B cell (primary cell): ENCODE results near the gene SUGCT. TPM values are rescaled to one million over a fixed set of nuclear protein-coding genes. Genes with fewer than 3 reads are reported as not detected.

Source experiments
- ATAC-seq: fragments of 200-7000 bp; cut with Tn5 transposase; one replicate; pipeline ENCODE4 v1.10.0; 2021; ENCODE audit warnings: low read depth, mild to moderate bottlenecking, moderate number of reproducible peaks, moderate library complexity
- CTCF ChIA-PET: fragments of 350-600 bp; sonication (Branson Sonifier 250); formaldehyde crosslinking; loops from one replicate; lab custom pipeline; 2021; ENCODE audit warnings: antibody characterized with exemption, inconsistent platforms; lab: Charles Lee
- POLR2A ChIA-PET: fragments of 350-600 bp; sonication (Branson Sonifier 250); formaldehyde crosslinking; loops from one replicate; lab custom pipeline; 2021; ENCODE audit warnings: antibody characterized with exemption; lab: Charles Lee
- DNase-seq: peaks from one replicate; pipeline ENCODE4 v3.0.0; 2013
- H2AFZ ChIP-seq: 2 replicates; pipeline ENCODE4 v1.6.1; 2012; ENCODE audit warnings: mild to moderate bottlenecking, low read depth, low read length; ENCODE audit not compliant: insufficient read depth, poor library complexity, severe bottlenecking
- H3K27ac ChIP-seq, 2 donors: 1 replicate in 1 of 2; 2 replicates in 1 of 2; pipeline ENCODE4 v1.5.1; 2012 to 2013; ENCODE audit warnings: low read length in 2 of 2, mild to moderate bottlenecking in 2 of 2, moderate library complexity in 1 of 2
- H3K27me3 ChIP-seq, 4 experiments: fragments of 200-600 bp in 1 of 4; sonication (generic) in 1 of 4; replicated peaks in 1 of 4; 1 replicate in 2 of 4; 2 replicates in 2 of 4; pipeline versions ENCODE4 v1.6.1 to v1.7.0; 2013 to 2016; ENCODE audit warnings: low read length in 3 of 4, mild to moderate bottlenecking in 2 of 4, mixed read lengths in 1 of 4, moderate library complexity in 1 of 4; ENCODE audit not compliant: insufficient read depth in 4 of 4, control insufficient read depth in 3 of 4; ENCODE audit errors: control extremely low read depth in 1 of 4
- H3K36me3 ChIP-seq, 2 experiments: replicated peaks in 1 of 2; 1 replicate in 1 of 2; 2 replicates in 1 of 2; pipeline versions ENCODE4 v1.6.1 to v1.7.1; 2013; ENCODE audit warnings: low read length in 1 of 2; ENCODE audit not compliant: insufficient read depth in 2 of 2, control insufficient read depth in 1 of 2; ENCODE audit errors: control extremely low read depth in 1 of 2, extremely low read depth in 1 of 2
- H3K4me1 ChIP-seq, 2 donors: fragments of 200-600 bp in 1 of 2; sonication (generic) in 1 of 2; 1 replicate in 1 of 2; 2 replicates in 1 of 2; pipeline versions ENCODE4 v1.5.1 to v1.6.1; 2013 to 2017; ENCODE audit warnings: low read length in 2 of 2; ENCODE audit not compliant: control insufficient read depth in 2 of 2, insufficient read depth in 2 of 2
- H3K4me2 ChIP-seq: replicated peaks from 2 replicates; pipeline ENCODE3; 2012; ENCODE audit warnings: mild to moderate bottlenecking, low read depth, low read length; ENCODE audit not compliant: poor library complexity, severe bottlenecking
- H3K4me3 ChIP-seq, 5 experiments: fragments of 200-600 bp in 1 of 5; sonication (generic) in 1 of 5; 1 replicate in 3 of 5; 2 replicates in 2 of 5; pipeline versions ENCODE4 v1.5.1 to v1.7.0; 2011 to 2016; ENCODE audit warnings: low read length in 4 of 5, mild to moderate bottlenecking in 4 of 5, low read depth in 2 of 5, control low read depth in 1 of 5, moderate library complexity in 1 of 5; ENCODE audit not compliant: insufficient read depth in 1 of 5; ENCODE audit errors: control extremely low read depth in 1 of 5, extremely low read depth in 1 of 5
- H3K79me2 ChIP-seq: fragments of 200-600 bp; sonication (generic); one replicate; pipeline ENCODE4 v1.6.0; 2016; ENCODE audit warnings: low read length; ENCODE audit not compliant: control insufficient read depth, insufficient read depth
- H3K9ac ChIP-seq: fragments of 200-600 bp; sonication (generic); 2 replicates; pipeline ENCODE4 v1.6.1; 2017; ENCODE audit warnings: mild to moderate bottlenecking, low read length, moderate library complexity
- H3K9me3 ChIP-seq, 3 donors: one replicate each; pipeline versions ENCODE4 v1.6.1 to v1.7.1; 2013; ENCODE audit warnings: low read length in 2 of 3; ENCODE audit not compliant: control insufficient read depth in 2 of 3, insufficient read depth in 1 of 3; ENCODE audit errors: control extremely low read depth in 1 of 3
- H4K20me1 ChIP-seq: 2 replicates; pipeline ENCODE4 v1.6.0; 2012; ENCODE audit warnings: mild to moderate bottlenecking, low read length; ENCODE audit not compliant: insufficient read depth, control insufficient read depth, poor library complexity, severe bottlenecking
- H3K27ac Mint-ChIP-seq: one replicate; pipeline ENCODE4 v1.8.0; 2021; ENCODE audit warnings: mixed read lengths
- H3K27me3 Mint-ChIP-seq: one replicate; pipeline ENCODE4 v1.8.0; 2021; ENCODE audit warnings: mixed read lengths
- H3K4me1 Mint-ChIP-seq: one replicate; pipeline ENCODE4 v1.8.0; 2021; ENCODE audit warnings: mixed read lengths
- H3K4me3 Mint-ChIP-seq: one replicate; pipeline ENCODE4 v1.8.0; 2021; ENCODE audit warnings: mixed read lengths
- H3K9me3 Mint-ChIP-seq: one replicate; pipeline ENCODE4 v1.8.0; 2022; ENCODE audit warnings: mixed read lengths; ENCODE audit not compliant: insufficient read depth
- CTCF ChIP-seq: fragments of 200-600 bp; IDR thresholded peaks from one replicate; pipeline ENCODE4 v1.8.0; 2022; ENCODE audit warnings: antibody characterized with exemption, mild to moderate bottlenecking
- EZH2 ChIP-seq: IDR thresholded peaks from 2 replicates; pipeline ENCODE4 v1.6.1; 2012; ENCODE audit warnings: borderline replicate concordance, low read depth, mild to moderate bottlenecking, moderate library complexity, low read length; ENCODE audit not compliant: insufficient read depth, poor library complexity, severe bottlenecking
- WGBS: methylation state at CpG from one replicate; pipeline ENCODE4 v1.1.5; 2013; ENCODE audit warnings: missing lambda C conversion rate; ENCODE audit not compliant: insufficient coverage; 5-methylcytosine and 5-hydroxymethylcytosine counted together
- intact Hi-C: fragments of 100-400 bp; cut with micrococcal nuclease; formaldehyde crosslinking; loops from one replicate; pipeline ENCODE4 v1.10.0; 2022
- polyA plus RNA-seq: library from polyadenylated mRNA; depleted of rRNA; stranded (reverse); fragments of >200 nt; gene quantifications from 2 replicates; pipeline ENCODE4 v1.2.3, GENCODE V29; 2012
- total RNA-seq, 2 donors: library from RNA; stranded (reverse); fragments of 120-200 nt in 1 of 2; gene quantifications; 1 replicate in 1 of 2; 2 replicates in 1 of 2; pipeline versions ENCODE4 v1.2.3 to v1.2.4, GENCODE V29; 2013 to 2022

SUGCT gene
- total and polyA plus RNA-seq, 2 donors (not counting 1 experiment from before 2014, with no cell fraction given), result 0.19 to 0.86 TPM

GRCh38 chr7:40219917-40220316 lies 85.1 kb downstream of the SUGCT start:
- Histone ChIP-seq H3K4me1 (no peaks in the 10 kb centered on the region), H3K9ac (no peak overlapping the region), H2AFZ (no peak overlapping the region), H3K27ac (no peak overlapping the region), H4K20me1 (no peaks in the 10 kb centered on the region), H3K4me2 (no peak overlapping the region), H3K27me3 (no peaks in the 10 kb centered on the region), H3K4me3 (no peak overlapping the region), H3K36me3 (no peaks in the 10 kb centered on the region), H3K79me2 (no peaks in the 10 kb centered on the region), H3K9me3 (peaks cover 0 to 4% (median 0%) of the 10 kb centered on the region in 3 donors)
- TF ChIP-seq CTCF, result no peak
- no peak for TF ChIP-seq EZH2
- no CpG with 5 or more reads among the region's 2 CpGs for WGBS
- Mint-ChIP-seq H3K9me3 (no peaks in the 10 kb centered on the region), H3K27me3 (no peaks in the 10 kb centered on the region), H3K27ac (no peak overlapping the region), H3K4me3 (no peak overlapping the region), H3K4me1 (no peaks in the 10 kb centered on the region)
- ATAC-seq (no peak), DNase-seq (no peak)
- ChIA-PET POLR2A (no interaction called here), CTCF (no interaction called here)
- intact Hi-C loops, result no loop called here

GRCh38 chr7:40220421-40220911 lies 85.7 kb downstream of the SUGCT start:
- intact Hi-C loops, result no loop called here
- DNase-seq, result no peak
- H3K4me3 Mint-ChIP-seq, result no peak overlapping the region

More at GRCh38 chr7:40220421-40220911, 85.7 kb downstream of the SUGCT start:
- POLR2A ChIA-PET, result no interaction called here
- no peaks in the 10 kb centered on the region for H3K27me3 Mint-ChIP-seq
- TF ChIP-seq CTCF (no peak), EZH2 (no peak)
- Histone ChIP-seq H3K4me2 (no peak overlapping the region), H2AFZ (no peak overlapping the region), H3K36me3 (no peaks in the 10 kb centered on the region), H4K20me1 (no peaks in the 10 kb centered on the region), H3K9ac (no peak overlapping the region), H3K4me3 (no peak overlapping the region), H3K27ac (no peak overlapping the region), H3K79me2 (no peaks in the 10 kb centered on the region), H3K9me3 (peaks cover 0 to 4% (median 0%) of the 10 kb centered on the region in 3 donors), H3K27me3 (no peaks in the 10 kb centered on the region), H3K4me1 (no peaks in the 10 kb centered on the region)
- no peak for ATAC-seq
- H3K4me1 Mint-ChIP-seq, result no peaks in the 10 kb centered on the region
- CTCF ChIA-PET, result no interaction called here
- H3K9me3 Mint-ChIP-seq, result no peaks in the 10 kb centered on the region
- no peak overlapping the region for H3K27ac Mint-ChIP-seq
